ENCODE data around the gene PPAN.

DNA sequence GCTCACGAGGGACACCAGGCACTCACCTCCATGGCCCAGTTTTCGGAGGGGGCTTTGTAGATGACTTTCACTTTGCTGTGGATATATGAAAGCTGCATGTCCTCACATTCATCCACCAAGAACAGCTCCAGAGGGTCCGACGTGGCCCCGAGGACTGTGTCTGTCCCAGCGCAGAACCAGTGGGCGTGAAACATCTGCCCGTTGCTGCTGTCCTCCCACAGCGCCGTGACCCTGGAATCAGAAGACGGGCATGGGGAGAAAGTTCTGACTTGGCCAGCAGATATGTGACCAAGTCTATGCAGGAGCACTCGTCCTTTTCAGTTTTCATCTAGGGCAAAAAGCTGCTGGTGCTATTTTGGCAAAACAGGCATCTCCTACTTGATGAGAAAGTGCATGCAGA is 43.3 kb downstream of the PPAN start:
- TF ChIP-seq ZNF830 (tag by site-specific recombination; IDR thresholded peaks at IDR 0.05; ENCODE audit: low read depth) (no peak), ZFP69B (tag by site-specific recombination; IDR thresholded peaks at IDR 0.05) (no peak), PRDM4 (tag by site-specific recombination; IDR thresholded peaks at IDR 0.05) (no peak)
- TF ChIP-seq, protein P1, sequence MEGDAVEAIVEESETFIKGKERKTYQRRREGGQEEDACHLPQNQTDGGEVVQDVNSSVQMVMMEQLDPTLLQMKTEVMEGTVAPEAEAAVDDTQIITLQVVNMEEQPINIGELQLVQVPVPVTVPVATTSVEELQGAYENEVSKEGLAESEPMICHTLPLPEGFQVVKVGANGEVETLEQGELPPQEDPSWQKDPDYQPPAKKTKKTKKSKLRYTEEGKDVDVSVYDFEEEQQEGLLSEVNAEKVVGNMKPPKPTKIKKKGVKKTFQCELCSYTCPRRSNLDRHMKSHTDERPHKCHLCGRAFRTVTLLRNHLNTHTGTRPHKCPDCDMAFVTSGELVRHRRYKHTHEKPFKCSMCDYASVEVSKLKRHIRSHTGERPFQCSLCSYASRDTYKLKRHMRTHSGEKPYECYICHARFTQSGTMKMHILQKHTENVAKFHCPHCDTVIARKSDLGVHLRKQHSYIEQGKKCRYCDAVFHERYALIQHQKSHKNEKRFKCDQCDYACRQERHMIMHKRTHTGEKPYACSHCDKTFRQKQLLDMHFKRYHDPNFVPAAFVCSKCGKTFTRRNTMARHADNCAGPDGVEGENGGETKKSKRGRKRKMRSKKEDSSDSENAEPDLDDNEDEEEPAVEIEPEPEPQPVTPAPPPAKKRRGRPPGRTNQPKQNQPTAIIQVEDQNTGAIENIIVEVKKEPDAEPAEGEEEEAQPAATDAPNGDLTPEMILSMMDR (tag by site-specific recombination; IDR thresholded peaks at IDR 0.05), result no peak
- TF ChIP-seq, protein P2, sequence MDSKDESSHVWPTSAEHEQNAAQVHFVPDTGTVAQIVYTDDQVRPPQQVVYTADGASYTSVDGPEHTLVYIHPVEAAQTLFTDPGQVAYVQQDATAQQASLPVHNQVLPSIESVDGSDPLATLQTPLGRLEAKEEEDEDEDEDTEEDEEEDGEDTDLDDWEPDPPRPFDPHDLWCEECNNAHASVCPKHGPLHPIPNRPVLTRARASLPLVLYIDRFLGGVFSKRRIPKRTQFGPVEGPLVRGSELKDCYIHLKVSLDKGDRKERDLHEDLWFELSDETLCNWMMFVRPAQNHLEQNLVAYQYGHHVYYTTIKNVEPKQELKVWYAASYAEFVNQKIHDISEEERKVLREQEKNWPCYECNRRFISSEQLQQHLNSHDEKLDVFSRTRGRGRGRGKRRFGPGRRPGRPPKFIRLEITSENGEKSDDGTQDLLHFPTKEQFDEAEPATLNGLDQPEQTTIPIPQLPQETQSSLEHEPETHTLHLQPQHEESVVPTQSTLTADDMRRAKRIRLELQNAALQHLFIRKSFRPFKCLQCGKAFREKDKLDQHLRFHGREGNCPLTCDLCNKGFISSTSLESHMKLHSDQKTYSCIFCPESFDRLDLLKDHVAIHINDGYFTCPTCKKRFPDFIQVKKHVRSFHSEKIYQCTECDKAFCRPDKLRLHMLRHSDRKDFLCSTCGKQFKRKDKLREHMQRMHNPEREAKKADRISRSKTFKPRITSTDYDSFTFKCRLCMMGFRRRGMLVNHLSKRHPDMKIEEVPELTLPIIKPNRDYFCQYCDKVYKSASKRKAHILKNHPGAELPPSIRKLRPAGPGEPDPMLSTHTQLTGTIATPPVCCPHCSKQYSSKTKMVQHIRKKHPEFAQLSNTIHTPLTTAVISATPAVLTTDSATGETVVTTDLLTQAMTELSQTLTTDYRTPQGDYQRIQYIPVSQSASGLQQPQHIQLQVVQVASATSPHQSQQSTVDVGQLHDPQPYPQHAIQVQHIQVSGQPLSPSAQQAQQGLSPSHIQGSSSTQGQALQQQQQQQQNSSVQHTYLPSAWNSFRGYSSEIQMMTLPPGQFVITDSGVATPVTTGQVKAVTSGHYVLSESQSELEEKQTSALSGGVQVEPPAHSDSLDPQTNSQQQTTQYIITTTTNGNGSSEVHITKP (tag by site-specific recombination; IDR thresholded peaks at IDR 0.05), result no peak
